Left renal cortex interstitium (tissue), 4 donors: ENCODE results near the gene FBLN1. TPM values are rescaled to one million over a fixed set of nuclear protein-coding genes. Genes with fewer than 3 reads are reported as not detected.
"Not testable (repeated sequence)": the region's sequence is repeated elsewhere in the genome, so short reads cannot be mapped to it uniquely, and the experiment has no call there.

Source experiments
- DNase-seq, 4 donors: peaks; one replicate each; pipeline ENCODE4 v3.0.0-alpha.2; 2013; ENCODE audit warnings: low read depth in 4 of 4, low spot score in 2 of 4, missing footprints in 1 of 4
- polyA plus RNA-seq, 4 donors: library from polyadenylated mRNA; unstranded; fragments of 120-200 nt; gene quantifications; one replicate each; pipeline ENCODE4 v1.2.1, GENCODE V29; 2013; ENCODE audit not compliant: insufficient read length in 4 of 4

FBLN1 gene, protein sequence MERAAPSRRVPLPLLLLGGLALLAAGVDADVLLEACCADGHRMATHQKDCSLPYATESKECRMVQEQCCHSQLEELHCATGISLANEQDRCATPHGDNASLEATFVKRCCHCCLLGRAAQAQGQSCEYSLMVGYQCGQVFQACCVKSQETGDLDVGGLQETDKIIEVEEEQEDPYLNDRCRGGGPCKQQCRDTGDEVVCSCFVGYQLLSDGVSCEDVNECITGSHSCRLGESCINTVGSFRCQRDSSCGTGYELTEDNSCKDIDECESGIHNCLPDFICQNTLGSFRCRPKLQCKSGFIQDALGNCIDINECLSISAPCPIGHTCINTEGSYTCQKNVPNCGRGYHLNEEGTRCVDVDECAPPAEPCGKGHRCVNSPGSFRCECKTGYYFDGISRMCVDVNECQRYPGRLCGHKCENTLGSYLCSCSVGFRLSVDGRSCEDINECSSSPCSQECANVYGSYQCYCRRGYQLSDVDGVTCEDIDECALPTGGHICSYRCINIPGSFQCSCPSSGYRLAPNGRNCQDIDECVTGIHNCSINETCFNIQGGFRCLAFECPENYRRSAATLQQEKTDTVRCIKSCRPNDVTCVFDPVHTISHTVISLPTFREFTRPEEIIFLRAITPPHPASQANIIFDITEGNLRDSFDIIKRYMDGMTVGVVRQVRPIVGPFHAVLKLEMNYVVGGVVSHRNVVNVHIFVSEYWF
- 100 to 1,000 TPM in 3 of 4 donors, 10 to 100 TPM in 1; 98.6 to 176 (median 121) TPM for polyA plus RNA-seq

DNA sequence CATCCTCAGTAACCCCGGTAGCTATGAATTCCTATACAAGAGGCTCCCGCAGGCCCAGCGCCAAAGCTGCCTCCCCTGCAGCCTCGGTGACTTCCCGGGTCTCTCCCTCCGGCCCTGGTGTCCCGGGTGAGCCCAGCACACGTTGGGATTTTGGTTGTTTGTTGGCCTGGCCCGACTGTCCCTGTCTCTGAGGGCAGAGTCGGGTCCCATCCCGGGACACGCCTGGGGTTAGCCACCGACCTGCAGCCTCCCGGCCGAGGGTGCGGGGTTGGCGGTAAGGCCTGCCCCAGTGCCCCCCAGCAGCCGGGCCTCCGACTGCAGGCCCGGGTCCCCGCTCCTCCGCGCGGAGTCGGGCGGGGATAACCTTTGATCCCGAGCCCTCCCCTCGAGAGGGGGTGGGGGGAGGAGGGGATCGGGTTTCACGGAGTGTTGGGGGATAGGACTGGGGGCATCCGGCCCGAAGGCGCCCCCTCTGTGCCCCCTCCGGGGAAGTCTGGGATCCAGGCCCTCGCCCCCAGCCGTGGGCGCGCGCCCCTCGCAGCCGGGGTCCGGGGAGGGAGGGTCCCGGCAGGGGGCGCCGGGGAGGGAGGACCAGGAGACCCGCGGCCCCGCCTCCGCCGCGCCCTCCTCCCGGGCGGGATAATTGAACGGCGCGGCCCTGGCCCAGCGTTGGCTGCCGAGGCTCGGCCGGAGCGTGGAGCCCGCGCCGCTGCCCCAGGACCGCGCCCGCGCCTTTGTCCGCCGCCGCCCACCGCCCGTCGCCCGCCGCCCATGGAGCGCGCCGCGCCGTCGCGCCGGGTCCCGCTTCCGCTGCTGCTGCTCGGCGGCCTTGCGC is at the start of gene FBLN1:
FBLN1 (plus strand) TSS at position 669 of the 835 bp plus-strand sequence; CDS start at position 772, 103 bp downstream.
- DNase-seq: no peak

DNA sequence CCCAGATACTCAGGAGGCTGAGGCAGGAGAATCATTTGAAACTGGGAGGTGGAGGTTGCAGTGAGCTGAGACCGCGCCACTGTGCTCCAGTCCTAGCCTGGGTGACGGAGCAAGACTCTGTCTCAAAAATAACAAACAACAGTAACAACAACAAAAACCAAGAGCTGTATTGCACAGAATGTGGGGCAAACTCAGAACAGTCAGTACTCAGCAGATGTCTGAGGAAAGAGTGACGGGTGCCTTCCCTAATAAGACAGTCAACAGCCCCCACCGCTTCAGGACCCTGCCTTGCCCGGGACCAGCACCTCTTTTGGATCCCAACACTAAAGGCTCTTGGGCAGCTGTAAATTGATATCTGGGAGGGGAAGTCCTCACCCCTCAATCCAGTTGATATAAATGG is 48.9 kb upstream of the FBLN1 start:
- DNase-seq: no peak

DNA sequence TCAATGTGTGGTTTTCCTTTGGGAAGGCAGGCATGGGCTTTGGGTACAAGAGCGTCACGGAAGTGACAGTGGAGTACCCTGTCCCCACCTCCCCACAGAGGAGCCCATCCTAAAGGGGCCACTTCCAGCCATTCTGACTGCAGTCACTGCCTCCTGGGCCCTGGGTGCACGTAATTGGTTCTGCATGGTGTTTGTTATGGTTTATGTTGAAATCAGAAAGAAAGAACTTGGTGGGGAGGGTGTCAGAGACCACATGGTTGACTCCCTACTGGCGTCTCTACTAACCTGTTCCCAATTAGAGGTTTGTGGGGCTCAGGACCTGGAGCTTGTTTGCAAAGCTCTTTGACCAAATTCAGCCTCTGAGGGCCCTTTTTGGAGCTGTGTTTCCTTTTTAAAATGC is 48.4 kb upstream of the FBLN1 start:
- no peak for DNase-seq

DNA sequence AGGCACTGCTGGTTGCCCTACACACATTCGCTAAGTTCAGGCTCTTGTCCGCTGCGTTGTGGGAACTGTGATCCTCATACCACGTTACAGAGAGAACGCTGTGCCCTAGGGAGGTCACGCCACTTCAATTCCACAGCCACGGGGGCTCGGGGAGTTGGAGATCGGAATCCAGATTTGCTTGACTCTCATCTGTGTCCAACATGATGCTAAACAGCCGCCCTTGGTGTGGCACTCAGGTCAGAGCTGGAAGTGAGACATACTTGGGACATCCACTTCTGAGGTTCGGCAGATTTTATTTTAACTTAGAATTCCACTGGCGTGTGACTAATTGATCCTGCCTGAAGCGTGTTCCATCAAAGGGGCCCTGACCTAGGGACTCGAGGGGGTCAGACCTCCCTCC is 47.5 kb upstream of the FBLN1 start:
- no peak for DNase-seq

DNA sequence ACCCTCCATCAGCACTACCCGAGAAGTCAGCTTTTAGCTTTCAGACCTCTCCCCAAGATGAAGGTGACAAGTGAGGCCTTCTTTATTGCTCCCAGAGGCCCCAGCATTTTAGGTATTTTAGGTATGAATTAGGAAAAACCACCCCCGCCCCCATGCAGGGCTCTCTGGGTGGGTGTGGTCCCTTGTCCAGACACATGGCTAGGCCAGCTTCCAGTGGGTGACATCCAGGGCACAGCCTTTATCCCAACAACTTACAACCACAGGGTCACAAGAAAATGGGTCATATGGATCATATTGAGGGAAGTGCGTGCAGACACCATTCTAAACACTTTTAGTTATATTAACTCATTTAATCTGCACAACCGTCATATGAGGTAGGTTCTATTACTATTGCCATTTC is 47.1 kb upstream of the FBLN1 start:
- DNase-seq: no peak

DNA sequence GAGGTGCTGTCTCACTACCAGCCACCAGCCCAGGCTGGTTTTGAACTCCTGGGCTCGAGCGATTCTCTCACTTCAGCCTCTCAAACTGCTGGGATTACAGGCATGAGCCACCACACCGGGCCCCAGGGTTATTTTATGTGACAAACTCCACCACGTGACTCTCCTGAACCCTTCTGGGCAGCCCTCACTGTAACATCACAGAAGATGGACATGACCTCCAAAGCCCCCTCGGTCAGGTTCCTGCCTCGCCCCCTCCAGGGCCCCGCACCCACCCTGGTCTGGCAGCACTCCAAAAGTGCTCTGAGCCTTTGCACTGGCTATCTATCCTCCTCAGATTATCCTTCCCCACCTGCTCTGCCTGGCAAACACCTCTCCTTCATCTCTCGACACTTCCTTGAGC is 45.9 kb upstream of the FBLN1 start:
- DNase-seq: no peak

DNA sequence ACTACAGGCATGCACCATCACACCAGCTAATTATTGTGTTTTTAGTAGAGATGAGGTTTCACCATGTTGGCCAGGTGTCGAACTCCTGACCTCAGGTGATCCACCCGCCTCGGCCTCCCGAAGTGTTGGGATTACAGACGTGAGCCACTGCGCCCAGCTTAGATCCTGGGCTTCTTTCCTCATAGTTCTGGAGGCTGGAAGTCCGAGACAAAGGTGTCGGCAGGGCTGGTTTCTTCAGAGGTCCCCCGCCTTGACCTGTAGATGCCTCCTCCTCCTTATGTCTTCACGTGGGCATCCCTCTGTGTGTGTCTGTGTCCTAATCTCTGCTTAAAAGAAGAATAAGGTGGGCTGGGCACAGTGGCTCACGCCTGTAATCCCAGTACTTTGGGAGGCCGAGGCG is 44.2 kb upstream of the FBLN1 start:
- no peak for DNase-seq

DNA sequence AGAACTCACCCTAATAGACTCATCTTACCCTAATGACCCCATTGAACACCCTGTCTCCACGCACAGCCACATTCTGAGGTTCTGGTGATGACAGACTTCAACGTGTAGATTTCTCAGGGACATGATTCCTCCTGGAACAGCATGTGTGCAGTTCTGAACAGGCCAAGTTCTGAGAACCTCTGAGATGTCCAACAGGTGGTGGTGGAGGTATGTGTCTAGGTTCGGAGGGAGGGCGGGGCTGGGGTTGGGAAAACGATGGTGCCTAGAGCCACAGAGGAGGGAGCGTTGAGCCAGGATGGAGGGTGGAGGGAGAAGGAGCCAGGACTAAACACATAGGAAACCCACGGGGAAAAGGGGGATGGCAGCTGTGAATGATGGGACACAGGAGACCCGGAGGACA is 43.4 kb upstream of the FBLN1 start:
- DNase-seq: no peak

DNA sequence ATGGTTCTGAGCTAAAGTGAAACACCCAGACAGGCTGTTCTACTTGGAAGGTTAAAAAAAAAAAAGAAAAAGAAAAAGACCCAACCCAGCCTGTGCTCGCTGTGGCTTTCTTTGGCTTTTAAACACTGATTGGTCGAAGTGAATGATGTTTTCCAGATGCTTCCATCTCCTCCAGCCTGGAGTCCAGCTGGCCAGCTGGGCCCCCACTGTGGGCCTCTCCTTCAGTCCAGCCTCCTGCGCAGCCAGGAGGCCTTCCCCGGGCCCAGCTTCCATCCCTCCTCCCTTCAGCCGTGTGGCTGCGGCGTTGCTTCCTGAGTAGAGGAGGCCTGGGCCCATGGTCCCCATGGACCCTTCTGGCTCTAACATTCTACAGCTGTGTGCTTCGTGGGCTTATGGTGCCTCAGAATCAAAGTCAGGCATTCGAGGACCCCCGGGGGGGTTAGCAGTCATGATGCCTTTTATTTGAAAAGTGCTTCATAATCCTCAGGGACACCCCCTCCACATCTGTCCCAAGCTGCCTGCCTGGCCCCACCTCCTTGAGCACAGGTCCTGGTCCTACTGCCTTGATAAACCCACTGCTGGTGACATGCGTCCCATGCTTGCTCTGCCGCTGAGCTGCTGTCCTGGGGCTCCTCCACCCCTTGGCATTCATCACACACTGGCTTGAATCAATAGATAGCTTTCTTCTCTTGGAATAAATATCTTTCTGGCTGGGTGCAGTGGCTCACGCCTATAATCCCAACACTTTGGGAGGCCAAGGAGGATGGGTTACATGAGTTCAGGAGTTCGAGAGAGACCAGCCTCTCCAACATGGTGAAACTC is 42.2 kb upstream of the FBLN1 start:
- DNase-seq: peak in 3 of 4 donors; percentile 60 to 80 (median 78)

DNA sequence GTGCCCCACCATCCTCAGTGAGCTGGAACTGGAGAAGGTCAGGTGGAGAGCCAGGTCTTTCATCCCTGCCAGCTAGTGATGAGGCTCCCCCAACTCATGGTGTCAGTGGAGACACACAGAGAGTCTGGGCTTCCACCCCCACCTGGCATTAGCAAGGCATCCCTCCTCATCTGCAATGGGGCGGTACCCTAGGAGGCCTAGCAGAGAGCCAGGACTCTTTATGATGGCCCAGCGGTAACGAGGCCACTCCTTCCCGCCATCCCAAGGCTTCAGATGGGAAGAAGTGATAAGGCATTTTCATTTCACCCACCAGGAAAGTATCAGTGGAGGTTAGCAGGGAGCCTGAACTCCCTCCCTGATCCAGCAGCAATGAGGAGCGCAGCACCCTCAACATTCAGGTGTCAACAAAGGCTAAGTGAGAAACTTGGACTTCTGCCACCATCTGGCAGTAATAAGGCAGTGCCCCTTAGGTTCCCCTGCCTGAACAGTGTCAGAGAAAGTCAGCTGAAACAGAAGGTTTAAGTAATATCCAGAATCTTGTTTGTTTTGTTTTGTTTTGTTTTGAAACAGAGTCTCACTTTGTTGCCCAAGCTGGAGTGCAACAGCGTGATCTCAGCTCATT is 40.5 kb upstream of the FBLN1 start:
- no peak for DNase-seq

DNA sequence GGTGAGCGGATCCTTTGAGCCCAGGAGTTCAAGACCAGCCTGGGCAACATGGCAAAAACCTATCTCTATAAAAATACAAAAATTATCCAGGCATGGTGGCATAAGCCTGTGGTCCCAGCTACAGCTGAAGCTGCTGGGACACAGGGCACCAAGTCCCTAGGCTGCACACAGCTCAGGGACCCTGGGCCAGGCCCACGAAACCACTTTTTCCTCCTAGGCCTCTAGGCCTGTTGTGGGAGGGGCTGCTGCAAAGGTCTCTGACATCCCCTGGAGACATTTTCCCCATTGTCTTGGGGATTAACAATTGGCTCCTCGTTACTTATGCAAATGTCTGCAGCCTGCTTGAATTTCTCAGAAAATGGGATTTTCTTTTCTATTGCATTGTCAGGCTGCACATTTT is 39.0 kb upstream of the FBLN1 start:
- DNase-seq: not testable (repeated sequence)

DNA sequence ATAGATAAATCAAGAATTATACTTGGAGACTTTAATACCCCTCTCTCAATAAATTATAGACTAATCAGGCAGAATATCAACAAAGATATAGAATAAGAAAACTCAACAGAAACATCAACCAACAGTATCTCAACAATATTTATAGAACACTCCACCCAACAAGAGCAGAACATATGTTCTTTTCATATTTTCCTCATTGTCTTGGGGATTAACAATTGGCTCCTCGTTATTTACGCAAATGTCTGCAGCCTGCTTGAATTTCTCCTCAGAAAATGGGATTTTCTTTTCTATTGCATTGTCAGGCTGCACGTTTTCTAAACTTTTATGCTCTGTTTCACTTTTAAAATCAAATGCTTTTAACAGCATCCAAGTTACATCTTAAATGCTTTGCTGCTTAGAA is 37.0 kb upstream of the FBLN1 start:
- no peak for DNase-seq

DNA sequence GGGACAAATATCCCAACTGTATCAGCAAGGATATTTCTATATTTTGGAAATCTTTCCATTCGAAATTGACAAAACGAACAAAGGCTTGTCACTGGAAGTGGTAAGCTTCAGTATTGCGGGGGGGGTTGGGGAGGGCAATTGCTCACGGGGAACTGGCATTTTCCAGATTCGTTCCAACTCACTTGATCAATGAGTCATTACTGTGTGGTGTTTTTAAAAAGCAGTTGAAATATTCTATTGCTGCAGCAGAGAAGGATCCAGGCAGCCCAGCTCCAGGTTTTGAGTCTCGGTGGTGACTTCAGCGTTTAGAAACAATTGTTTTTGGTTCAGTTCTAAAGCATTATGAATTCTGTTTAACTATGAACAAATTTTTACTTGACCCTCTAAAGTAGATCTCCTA is 33.8 kb upstream of the FBLN1 start:
- DNase-seq: no peak

DNA sequence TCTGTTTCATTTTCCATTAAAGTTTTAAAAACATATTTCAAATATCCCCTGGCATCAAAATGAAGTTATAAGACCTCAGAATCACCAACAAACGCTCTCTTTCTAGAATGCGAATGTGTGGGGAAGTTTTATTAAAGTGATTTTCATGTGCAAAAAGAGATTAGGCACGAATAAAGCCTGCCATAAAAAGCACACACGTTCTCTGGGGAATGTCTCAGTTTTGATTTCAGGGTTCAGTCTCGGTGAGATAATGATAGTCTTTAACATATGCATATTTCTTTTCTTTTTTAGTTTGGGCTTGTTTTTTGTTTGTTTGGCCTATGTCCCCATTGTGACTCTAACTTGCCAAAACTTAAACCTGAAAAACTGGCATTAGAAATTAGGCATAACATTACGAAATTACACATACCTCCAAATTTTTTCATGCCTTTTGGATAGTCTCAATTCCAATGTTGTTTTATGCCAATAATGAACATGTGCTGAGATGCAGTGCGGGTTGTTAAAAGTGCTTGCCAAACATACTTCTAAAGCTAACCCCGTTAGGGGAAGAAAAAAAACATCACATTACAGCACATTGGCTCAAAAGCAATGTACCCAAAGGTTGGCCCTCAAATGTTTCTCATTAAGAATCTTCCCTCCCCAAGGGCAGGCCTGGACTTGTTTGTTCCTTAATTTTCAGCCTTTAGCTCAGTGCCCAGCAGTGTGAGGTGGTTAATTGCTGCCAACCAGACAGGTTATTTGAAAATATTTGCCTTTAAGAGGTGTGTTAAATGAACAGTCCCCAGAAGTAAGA is 33.2 kb upstream of the FBLN1 start:
- DNase-seq: no peak

DNA sequence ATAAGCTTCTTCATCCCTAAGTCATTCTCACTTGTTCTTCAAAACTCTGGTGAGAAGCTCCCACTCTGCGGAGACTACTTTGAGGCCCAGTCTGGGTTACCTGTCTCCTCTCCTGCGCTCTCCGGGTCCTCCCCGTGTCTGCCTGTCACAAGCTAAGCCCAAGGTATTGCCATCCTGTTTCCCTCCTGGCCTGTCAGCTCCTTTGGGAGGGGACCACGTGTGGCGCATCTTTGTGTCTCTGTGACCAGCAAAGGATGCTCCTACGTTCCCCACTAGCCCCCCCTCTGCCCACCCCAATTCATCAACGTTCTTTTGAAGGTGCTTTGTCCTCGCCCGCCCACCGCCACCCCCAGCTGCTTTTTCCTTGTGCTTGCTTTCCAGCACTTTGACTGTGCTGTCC is 31.8 kb upstream of the FBLN1 start:
- DNase-seq: no peak

DNA sequence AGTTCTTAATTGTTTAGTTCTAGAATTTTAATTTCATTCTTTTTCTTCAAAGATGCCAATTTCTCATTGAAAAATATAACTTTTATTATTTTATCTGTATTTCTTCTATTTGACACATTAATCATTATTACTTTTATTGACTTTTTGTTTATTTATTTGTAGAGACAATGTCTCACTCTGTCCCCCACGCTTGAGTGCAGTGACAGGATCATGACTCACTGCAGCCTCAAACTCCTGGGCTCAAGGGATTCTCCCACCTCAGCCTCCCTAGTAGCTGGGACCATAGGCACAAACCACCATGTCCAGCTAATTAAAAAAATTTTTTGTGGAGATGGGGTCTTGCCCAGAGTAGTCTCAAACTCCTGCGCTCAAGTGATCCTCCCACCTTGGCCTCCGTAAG is 30.3 kb upstream of the FBLN1 start:
- no peak for DNase-seq

DNA sequence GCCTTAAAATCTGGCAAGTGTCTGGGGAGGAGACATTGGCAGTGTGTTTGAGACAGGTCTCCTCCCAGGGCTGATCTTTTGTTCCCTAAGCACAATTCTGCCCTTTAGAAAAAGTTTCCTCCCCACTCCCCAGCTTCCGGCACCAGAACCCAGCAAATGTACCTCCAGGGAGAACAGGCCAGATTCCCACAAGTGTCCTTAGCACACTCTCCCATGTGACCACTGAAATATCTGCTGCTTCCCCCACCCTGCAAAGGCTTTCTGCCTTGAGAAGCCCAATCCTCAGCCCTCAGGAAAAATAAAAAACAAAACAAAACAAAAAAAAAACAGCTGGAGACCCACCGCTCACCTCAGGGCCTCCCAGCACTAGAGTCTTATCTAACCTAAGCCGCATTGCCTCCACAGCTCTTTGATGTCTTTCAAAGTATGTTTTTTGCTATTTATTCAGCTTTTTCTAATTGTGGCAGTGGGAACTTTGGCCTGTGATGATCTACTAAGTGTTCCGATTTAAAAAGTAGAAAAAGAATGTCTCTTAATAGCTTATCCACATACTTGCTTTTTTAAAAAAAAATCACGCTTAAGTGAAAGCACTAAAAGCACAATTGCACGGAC is 29.0 kb upstream of the FBLN1 start:
- DNase-seq: no peak

DNA sequence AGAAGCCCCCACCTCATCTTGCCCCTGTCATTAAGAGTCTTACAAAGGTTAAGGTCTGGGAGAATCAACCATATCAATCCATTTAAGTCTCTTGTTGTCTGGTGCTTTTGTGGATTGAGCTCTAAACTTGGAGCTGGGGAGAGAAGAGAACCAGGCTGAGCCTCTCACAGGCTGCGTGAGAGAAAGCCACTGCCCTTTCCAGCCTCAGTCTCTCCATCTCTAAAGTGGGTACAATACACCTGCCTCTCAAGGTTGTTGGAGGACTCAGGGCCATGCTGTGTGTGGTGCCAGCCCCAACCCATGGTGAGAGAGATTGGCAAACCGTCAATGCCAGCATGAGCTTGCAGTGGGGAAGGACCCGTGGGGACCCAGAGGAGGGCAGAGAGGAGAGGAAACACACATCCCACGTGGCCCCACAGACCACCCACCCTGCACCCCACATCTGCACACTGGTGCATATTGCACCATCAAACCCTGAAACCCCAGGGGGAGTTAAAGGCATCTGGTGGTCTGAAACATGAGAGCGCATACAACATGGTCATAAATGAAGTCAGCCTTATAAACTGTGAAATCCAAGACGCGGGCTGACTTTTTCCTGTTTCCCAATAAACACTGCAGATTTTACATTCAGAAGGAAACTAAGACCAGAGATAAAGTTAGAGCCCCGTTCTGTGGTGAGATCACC is 27.5 kb upstream of the FBLN1 start:
- DNase-seq: no peak
